GM18519 (cell line): ENCODE results near the gene RAB35.

Experiments used
- ATAC-seq: cut with Tn5 transposase; IDR thresholded peaks from one replicate; pipeline ENCODE4 v1.9.1; 2021; ENCODE audit warnings: mild to moderate bottlenecking, moderate library complexity; ENCODE audit not compliant: unreplicated experiment, low FRiP score

The RAB35 gene

GRCh38 chr12:120090206-120090605 lies 26.3 kb downstream of the RAB35 start:
- no peak for ATAC-seq

- ATAC-seq = no peak
These were observed 26.8 kb downstream of the RAB35 start for GRCh38 chr12:120089796-120090195.

GRCh38 chr12:120089105-120089504 lies 27.4 kb downstream of the RAB35 start:
- no peak for ATAC-seq

- peak; percentile 96 for ATAC-seq
These were observed 29.5 kb downstream of the RAB35 start for GRCh38 chr12:120086801-120087621.

GRCh38 chr12:120085920-120086645 lies 30.5 kb downstream of the RAB35 start:
- no peak for ATAC-seq

GRCh38 chr12:120081641-120082040 lies 34.9 kb downstream of the RAB35 start:
- no peak for ATAC-seq

GRCh38 chr12:120079411-120080400 lies 36.8 kb downstream of the RAB35 start:
- no peak for ATAC-seq

GRCh38 chr12:120078868-120079267 lies 37.7 kb downstream of the RAB35 start:
- ATAC-seq = no peak

GRCh38 chr12:120077260-120077659 lies 39.3 kb downstream of the RAB35 start:
- no peak for ATAC-seq

GRCh38 chr12:120076651-120077050 lies 39.9 kb downstream of the RAB35 start:
- ATAC-seq = no peak

- no peak for ATAC-seq
These were observed 41.4 kb downstream of the RAB35 start for GRCh38 chr12:120075034-120075616.

GRCh38 chr12:120072472-120073249 lies 43.9 kb downstream of the RAB35 start:
- ATAC-seq = no peak

GRCh38 chr12:120071493-120072020 lies 45.0 kb downstream of the RAB35 start:
- no peak for ATAC-seq

- no peak for ATAC-seq
These were observed 47.3 kb downstream of the RAB35 start for GRCh38 chr12:120069278-120069677.

GRCh38 chr12:120067901-120068300 lies 48.7 kb downstream of the RAB35 start:
- ATAC-seq = no peak

- no peak for ATAC-seq
These were observed 49.3 kb downstream of the RAB35 start for GRCh38 chr12:120067084-120067869.

- ATAC-seq = no peak
These were observed 50.2 kb downstream of the RAB35 start for GRCh38 chr12:120066341-120066740.

GRCh38 chr12:120065472-120065871 lies 51.1 kb downstream of the RAB35 start:
- no peak for ATAC-seq
